Measurements from ENCODE around the gene BTG2.

The BTG2 gene

GRCh38 chr1:203359010-203359571 lies 53.8 kb downstream of the BTG2 start:
- Histone ChIP-seq H3K4me2 (no peak overlapping the region), H3K9me3 (replicated peaks in 1 of 11) (peaks cover 0 to 25% (median 13%) of the 10 kb centered on the region in 11 experiments; a peak in 14 of 22 replicates), H3K4me1 (peaks cover 0 to 21% (median 9%) of the 10 kb centered on the region in 10 experiments; a peak in 11 of 20 replicates), H3K36me3 (no peaks in the 10 kb centered on the region), H4K20me1 (no peaks in the 10 kb centered on the region), H3K9ac (no peak overlapping the region), H3K27ac (no peak overlapping the region), H3K27me3 (no peaks in the 10 kb centered on the region), H3K4me3 (no peak overlapping the region)
- TF ChIP-seq Cebpa-rat (IDR thresholded peaks at IDR 0.05): no peak

Data from BLaER1 treated with 17β-estradiol and CSF1 and Interleukin-3, amounts not matched to agents 10 nM and 100 nM (cell line).